Keratinocyte (primary cell): ENCODE measurements around the gene KTI12. TPM values are rescaled to one million over a fixed set of nuclear protein-coding genes. Genes with fewer than 3 reads are reported as not detected.

Experiments
- DNase-seq: peaks from one replicate; pipeline ENCODE4 v3.0.0-alpha.2; 2011; ENCODE audit warnings: low read depth, missing footprints, low spot score
- FAIRE-seq: peaks from 2 replicates; lab custom pipeline; 2011; peaks lifted over from hg19 to GRCh38; lab: Jason Lieb, UNC
- H2AFZ ChIP-seq: 2 replicates; pipeline ENCODE4 v1.6.0; 2012; ENCODE audit warnings: low read length, control low read depth, inconsistent platforms; ENCODE audit not compliant: control insufficient read depth
- H3K27ac ChIP-seq: 2 replicates; pipeline ENCODE4 v1.5.1; 2011; ENCODE audit warnings: low read length; ENCODE audit not compliant: control insufficient read depth, insufficient read depth
- H3K27me3 ChIP-seq: 3 replicates; pipeline ENCODE4 v1.6.0; 2011; ENCODE audit warnings: low read length; ENCODE audit not compliant: control insufficient read depth, insufficient read depth; ENCODE audit errors: extremely low read depth
- H3K36me3 ChIP-seq, 2 experiments: 2 replicates in 1 of 2; 3 replicates in 1 of 2; pipeline ENCODE4 v1.5.1; 2011; ENCODE audit warnings: low read length in 2 of 2, mild to moderate bottlenecking in 1 of 2; ENCODE audit not compliant: control insufficient read depth in 2 of 2, insufficient read depth in 2 of 2; ENCODE audit errors: extremely low read depth in 1 of 2
- H3K4me1 ChIP-seq: 3 replicates; pipeline ENCODE4 v1.5.1; 2011; ENCODE audit warnings: low read length; ENCODE audit not compliant: control insufficient read depth, insufficient read depth; ENCODE audit errors: extremely low read depth
- H3K4me2 ChIP-seq: 3 replicates; pipeline ENCODE4 v1.6.0; 2011; ENCODE audit warnings: low read depth, low read length; ENCODE audit not compliant: control insufficient read depth, insufficient read depth; ENCODE audit errors: extremely low read depth
- H3K4me3 ChIP-seq, 3 experiments: fragments of 200-600 bp in 1 of 3; sonication (generic) in 1 of 3; 2 replicates in 2 of 3; 3 replicates in 1 of 3; pipeline ENCODE4 v1.5.1; 2011 to 2016; ENCODE audit warnings: low read length in 3 of 3, mild to moderate bottlenecking in 3 of 3, control low read depth in 2 of 3, inconsistent platforms in 1 of 3, low read depth in 1 of 3, mixed read lengths in 1 of 3, mixed run types in 1 of 3, moderate library complexity in 1 of 3; ENCODE audit not compliant: control insufficient read depth in 2 of 3, insufficient read depth in 2 of 3; ENCODE audit errors: extremely low read depth in 1 of 3
- H3K79me2 ChIP-seq: 2 replicates; pipeline ENCODE4 v1.6.0; 2012; ENCODE audit warnings: low read length; ENCODE audit not compliant: control insufficient read depth, insufficient read depth
- H3K9ac ChIP-seq: 3 replicates; pipeline ENCODE4 v1.6.0; 2011; ENCODE audit warnings: low read length; ENCODE audit not compliant: control insufficient read depth, insufficient read depth; ENCODE audit errors: extremely low read depth
- H3K9me1 ChIP-seq: 3 replicates; pipeline ENCODE4 v1.6.0; 2011; ENCODE audit warnings: low read length; ENCODE audit not compliant: control insufficient read depth, insufficient read depth; ENCODE audit errors: extremely low read depth
- H3K9me3 ChIP-seq: 2 replicates; pipeline ENCODE4 v1.5.1; 2012; ENCODE audit warnings: low read depth, low read length; ENCODE audit not compliant: control insufficient read depth
- H4K20me1 ChIP-seq: 3 replicates; pipeline ENCODE4 v1.6.0; 2011; ENCODE audit warnings: low read length; ENCODE audit not compliant: control insufficient read depth, insufficient read depth; ENCODE audit errors: extremely low read depth
- EZH2 ChIP-seq: IDR thresholded peaks from one replicate; pipeline ENCODE4 v1.6.1; 2012; ENCODE audit warnings: inconsistent platforms, mild to moderate bottlenecking, low read length, moderate library complexity
- dilution Hi-C: fragments of 300-500 bp; cut with MboI; formaldehyde crosslinking; loops from one replicate; pipeline ENCODE4 v1.7.0; 2020; ENCODE audit warnings: low sequenced_read_pairs; ENCODE audit not compliant: extremely low pct_ligation_motif_present
- polyA plus RNA-seq, 5 experiments: library from polyadenylated mRNA; depleted of rRNA in 3 of 5; stranded (reverse) in 3 of 5; stranded (forward) in 1 of 5; unstranded in 1 of 5; fragments of >200 nt; gene quantifications; 1 replicate in 1 of 5; 2 replicates in 3 of 5; 3 replicates in 1 of 5; pipeline versions ENCODE4 v1.2.1 to v1.2.3, GENCODE V29; 2011 to 2012; ENCODE audit warnings: missing spikeins in 2 of 5, low read depth in 1 of 5, low replicate concordance in 1 of 5
- TF ChIP-seq, protein P1 (sequence below), 3 experiments: IDR thresholded peaks in 1 of 3; conservative IDR thresholded peaks in 1 of 3; optimal IDR thresholded peaks in 1 of 3; 2 replicates in 2 of 3; 3 replicates in 1 of 3; pipeline versions ENCODE3 to v1.5.1; 2011; ENCODE audit warnings: low read length in 3 of 3, mild to moderate bottlenecking in 3 of 3, moderate library complexity in 2 of 3, control low read depth in 1 of 3, inconsistent platforms in 1 of 3; ENCODE audit not compliant: insufficient read depth in 2 of 3; ENCODE audit errors: extremely low read depth in 1 of 3

The KTI12 gene
- polyA plus RNA-seq, 1 donor (not counting 4 experiments of a cell fraction or from before 2014, with no cell fraction given), result 8.1 TPM

DNA sequence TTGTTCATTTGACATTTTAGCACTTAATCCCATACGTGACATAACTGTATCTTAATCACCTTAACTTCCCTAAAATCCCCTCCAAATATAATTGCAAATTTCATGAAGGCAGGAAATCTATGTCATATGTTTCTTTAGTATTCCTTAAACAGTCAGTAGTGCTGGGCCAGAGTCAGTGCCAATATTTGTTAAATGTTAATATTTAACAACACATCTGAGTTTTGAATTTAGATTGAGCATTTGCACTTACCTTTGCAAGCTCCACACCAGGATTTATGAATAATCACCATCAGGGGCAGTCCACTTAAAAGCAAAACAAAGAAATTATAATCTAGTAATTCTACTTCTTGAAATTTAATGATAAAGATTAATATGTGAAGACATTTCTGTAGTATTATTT, 5.3 kb downstream of the KTI12 start:
- FAIRE-seq (no peak), DNase-seq (no peak)
- peaks cover 28% of the 10 kb centered on the region for H3K79me2 ChIP-seq
- H2AFZ ChIP-seq, result no peak overlapping the region
- H3K36me3 ChIP-seq, result peaks cover 7 to 10% of the 10 kb centered on the region in 2 experiments
- H3K27me3 ChIP-seq, result no peaks in the 10 kb centered on the region
- H3K27ac ChIP-seq, result no peak overlapping the region
- no peaks in the 10 kb centered on the region for H3K9me3 ChIP-seq
- H3K4me1 ChIP-seq, result peaks cover 16% of the 10 kb centered on the region
- TF ChIP-seq EZH2, result no peak
- TF ChIP-seq, protein P1, sequence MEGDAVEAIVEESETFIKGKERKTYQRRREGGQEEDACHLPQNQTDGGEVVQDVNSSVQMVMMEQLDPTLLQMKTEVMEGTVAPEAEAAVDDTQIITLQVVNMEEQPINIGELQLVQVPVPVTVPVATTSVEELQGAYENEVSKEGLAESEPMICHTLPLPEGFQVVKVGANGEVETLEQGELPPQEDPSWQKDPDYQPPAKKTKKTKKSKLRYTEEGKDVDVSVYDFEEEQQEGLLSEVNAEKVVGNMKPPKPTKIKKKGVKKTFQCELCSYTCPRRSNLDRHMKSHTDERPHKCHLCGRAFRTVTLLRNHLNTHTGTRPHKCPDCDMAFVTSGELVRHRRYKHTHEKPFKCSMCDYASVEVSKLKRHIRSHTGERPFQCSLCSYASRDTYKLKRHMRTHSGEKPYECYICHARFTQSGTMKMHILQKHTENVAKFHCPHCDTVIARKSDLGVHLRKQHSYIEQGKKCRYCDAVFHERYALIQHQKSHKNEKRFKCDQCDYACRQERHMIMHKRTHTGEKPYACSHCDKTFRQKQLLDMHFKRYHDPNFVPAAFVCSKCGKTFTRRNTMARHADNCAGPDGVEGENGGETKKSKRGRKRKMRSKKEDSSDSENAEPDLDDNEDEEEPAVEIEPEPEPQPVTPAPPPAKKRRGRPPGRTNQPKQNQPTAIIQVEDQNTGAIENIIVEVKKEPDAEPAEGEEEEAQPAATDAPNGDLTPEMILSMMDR (optimal IDR thresholded peaks at IDR 0.05 in 1 of 3, IDR thresholded peaks at IDR 0.05 in 1 of 3, conservative IDR thresholded peaks at IDR 0.05 in 1 of 3; ENCODE audit: extremely low read depth in 1 of 3, insufficient read depth in 2 of 3, low read length in 3 of 3), result no peak
- dilution Hi-C loops, result no loop called here
- no peaks in the 10 kb centered on the region for H3K9me1 ChIP-seq
- no peak overlapping the region for H3K9ac ChIP-seq
- no peak overlapping the region for H3K4me2 ChIP-seq
- H4K20me1 ChIP-seq, result peaks cover 9% of the 10 kb centered on the region
- H3K4me3 ChIP-seq, result no peak overlapping the region

DNA sequence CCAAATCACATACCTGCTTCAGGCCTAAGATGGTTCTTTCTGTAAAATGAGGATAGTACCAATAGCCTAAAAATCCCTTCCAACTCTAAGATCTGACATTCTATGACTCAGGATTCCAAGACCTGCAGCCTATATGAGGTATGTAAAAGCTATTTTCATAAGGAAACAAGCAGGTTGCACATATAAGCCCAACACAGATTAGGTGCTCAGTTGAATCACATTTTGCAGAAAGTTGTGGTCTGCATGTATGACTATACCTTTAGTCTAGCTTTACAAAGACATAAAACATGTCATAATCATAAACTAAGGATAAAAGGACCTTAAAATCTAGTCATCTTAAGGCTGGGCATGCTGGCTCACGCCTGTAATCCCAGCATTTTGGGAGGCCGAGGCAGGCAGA, 7.3 kb downstream of the KTI12 start:
- no peak overlapping the region for H3K4me2 ChIP-seq
- H3K36me3 ChIP-seq, result peaks cover 7 to 21% of the 10 kb centered on the region in 2 experiments
- FAIRE-seq (no peak), DNase-seq (no peak)
- TF ChIP-seq, protein P1 (optimal IDR thresholded peaks at IDR 0.05 in 1 of 3, IDR thresholded peaks at IDR 0.05 in 1 of 3, conservative IDR thresholded peaks at IDR 0.05 in 1 of 3; ENCODE audit: extremely low read depth in 1 of 3, insufficient read depth in 2 of 3, low read length in 3 of 3), result no peak
- no peak for TF ChIP-seq EZH2
- dilution Hi-C loops, result no loop called here
- H3K9ac ChIP-seq, result no peak overlapping the region
- H3K9me1 ChIP-seq, result no peaks in the 10 kb centered on the region
- H3K9me3 ChIP-seq, result no peaks in the 10 kb centered on the region
- no peak overlapping the region for H2AFZ ChIP-seq
- H3K4me3 ChIP-seq, result no peak overlapping the region
- H3K4me1 ChIP-seq, result peaks cover under 1% of the 10 kb centered on the region
- H4K20me1 ChIP-seq, result no peaks in the 10 kb centered on the region
- H3K27ac ChIP-seq, result no peak overlapping the region
- no peaks in the 10 kb centered on the region for H3K27me3 ChIP-seq
- H3K79me2 ChIP-seq, result peaks cover 8% of the 10 kb centered on the region
